ENCODE data around the gene WEE1.
"Not testable (repeated sequence)": the region's sequence is repeated elsewhere in the genome, so short reads cannot be mapped to it uniquely, and the experiment has no call there.

The WEE1 gene

DNA sequence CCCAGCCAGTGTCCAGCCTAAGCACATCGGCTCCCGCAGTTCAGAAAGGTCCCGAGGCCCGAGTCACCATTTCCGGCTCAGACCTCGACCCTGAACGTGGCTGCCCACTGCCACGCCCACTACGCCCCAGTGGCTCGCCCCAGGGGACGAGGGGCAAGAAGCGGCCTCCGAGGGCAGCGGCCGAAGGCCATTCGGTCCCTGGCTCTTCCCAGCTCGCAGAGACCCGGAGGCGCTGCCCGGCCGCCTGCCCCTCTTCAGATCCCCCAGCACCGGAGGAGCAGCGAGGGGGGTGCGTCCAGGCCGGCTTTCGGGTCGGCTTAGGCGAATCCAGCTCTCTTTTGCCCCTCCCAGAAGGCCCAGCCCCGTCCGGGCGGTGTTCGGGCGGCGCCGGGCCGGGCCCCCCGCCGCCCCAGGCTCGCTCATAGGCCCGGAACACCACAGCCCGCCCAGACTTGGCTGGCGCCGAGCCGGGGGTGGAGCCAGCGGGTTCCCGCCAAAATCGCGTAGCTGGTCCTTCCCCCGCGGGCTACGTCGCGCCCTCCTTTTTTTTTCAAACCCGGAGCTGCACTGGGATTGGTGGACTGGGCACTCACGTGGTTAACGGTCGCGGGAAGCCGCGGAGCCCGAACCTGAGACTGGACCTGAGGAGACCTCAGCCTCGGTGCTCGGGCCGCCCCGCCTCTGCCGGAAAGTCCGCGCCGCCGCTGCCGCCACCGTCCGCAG lies at the start of gene WEE1:
TSS of gene WEE1 (plus strand) at position 619 of the 723 bp plus-strand sequence. CDS start 264 bp downstream, outside the sequence.
- peak; percentile 88 to 94 (median 94) for DNase-seq (ENCODE audit: low read depth in 3 of 3)

- DNase-seq (ENCODE audit: low read depth in 3 of 3) = no peak
Observed at GRCh38 chr11:9524001-9524400, 49.5 kb upstream of the WEE1 start.

GRCh38 chr11:9525116-9525515 lies 48.4 kb upstream of the WEE1 start:
- DNase-seq (ENCODE audit: low read depth in 3 of 3) = no peak

DNA sequence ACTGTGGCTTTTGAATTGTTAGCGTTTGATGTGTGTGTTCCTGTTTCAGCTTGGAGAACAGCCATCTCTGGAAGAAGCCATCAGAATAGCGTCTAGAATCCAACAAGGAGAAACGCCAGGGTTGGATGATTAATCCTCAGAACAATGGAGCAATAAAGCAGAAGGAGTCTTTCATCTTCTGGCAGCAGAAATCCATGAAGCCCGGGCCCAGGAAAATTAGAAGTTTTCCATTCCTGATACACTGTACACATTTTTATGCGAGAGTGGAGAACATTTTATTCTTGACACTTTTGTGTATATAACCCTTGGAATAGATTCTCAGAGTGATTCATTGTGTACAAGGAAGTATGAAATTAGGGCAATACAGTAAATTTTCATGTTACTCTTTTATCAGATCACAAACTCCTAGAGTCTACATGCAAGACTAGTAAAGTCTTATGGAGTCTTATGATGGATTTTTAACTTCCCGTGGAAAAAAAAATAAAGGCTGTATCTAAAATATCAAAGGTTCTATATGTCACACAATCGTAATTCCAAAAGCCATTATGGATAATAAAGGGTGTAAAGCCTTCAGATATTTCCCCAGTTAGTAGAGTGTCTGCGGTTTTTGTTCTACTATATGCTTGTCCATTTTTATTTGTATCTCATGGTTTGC lies 45.9 kb upstream of the WEE1 start:
- DNase-seq (ENCODE audit: low read depth in 3 of 3) = no peak

DNA sequence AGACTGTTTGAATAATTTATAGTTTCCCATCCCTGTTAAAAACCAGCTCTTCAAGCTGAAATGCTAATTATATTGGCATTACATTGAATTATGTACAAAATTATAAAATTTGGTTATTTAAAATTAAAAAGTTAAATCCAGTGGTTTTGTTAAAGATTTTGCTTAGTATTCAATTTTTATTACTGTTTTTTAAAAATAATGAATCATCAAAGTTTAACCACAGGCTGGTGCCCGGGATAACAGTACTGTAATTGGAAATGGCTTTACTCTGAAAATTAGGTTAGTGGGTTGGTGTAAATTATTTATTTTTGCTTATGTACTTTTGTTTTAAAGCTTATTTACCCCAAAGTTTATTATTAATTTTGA lies 45.4 kb upstream of the WEE1 start:
- DNase-seq (ENCODE audit: low read depth in 3 of 3) = no peak

- DNase-seq (ENCODE audit: low read depth in 3 of 3) = no peak
Observed at GRCh38 chr11:9528573-9529333, 44.7 kb upstream of the WEE1 start.

GRCh38 chr11:9529334-9529650 lies 44.2 kb upstream of the WEE1 start:
- no peak for DNase-seq (ENCODE audit: low read depth in 3 of 3)

DNA sequence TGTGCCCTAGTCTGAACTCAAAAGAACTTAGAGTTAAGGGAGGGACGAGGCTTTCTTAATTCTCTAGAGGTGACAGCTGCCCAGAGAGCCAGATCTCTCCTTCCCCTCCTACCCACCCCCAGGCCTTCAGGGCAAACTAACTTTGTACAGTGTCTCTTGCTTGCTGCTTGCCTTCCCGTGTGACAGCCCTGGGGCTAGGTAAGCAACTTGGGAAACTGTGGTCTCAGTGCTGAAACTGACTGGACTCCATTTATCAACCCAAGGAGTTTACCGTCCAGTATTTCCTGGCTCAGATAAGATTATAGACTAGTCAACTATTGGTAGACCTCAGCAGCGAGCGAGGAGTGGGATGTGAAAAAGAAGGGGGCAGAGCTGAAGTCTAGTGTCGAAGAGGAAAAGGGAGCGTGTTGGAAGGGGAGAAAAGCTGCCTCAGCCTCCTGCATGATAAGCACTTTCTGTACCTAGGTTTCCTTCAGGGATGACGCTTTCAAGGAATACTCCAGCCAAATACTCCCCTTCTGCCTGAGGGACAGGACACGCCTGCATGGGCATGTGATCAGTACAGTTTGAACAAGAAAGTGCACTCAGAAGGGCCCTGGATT lies 43.3 kb upstream of the WEE1 start:
- DNase-seq (ENCODE audit: low read depth in 3 of 3) = no peak

DNA sequence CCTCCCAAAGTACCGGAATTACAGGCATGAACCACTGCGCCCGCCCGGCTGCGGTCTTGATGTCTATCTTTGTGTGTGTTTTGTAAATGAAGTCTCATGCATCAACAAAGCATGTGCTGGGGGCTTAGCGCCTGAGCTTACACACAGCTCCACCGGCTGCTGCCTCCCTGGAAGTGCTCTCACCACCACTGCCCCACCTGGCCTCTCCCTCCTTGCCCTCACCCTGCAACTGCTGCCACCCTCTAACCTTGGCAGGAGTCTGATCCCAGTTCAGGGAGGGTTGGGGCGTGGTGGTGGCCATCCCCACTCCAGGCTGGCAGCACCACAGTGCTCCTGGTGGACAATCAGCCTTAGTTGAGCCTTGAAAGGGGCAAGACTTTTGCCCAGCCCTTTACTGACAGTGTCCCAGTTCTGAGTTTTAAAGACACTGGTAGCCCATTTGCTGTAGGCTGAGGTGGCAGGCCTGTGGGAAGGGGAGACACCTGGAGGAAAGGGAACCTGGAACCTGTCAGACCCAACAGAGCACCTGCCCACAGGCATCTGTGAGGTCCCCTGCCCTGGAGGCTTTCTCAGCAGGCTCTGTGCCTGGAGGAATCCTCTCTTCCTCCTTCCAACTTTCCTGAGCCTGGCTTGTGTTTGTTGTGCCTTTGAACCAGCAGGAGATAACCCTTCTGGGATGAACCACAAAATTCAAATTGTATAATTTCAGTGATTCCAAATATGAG lies 42.4 kb upstream of the WEE1 start:
- DNase-seq (ENCODE audit: low read depth in 3 of 3) = no peak

DNA sequence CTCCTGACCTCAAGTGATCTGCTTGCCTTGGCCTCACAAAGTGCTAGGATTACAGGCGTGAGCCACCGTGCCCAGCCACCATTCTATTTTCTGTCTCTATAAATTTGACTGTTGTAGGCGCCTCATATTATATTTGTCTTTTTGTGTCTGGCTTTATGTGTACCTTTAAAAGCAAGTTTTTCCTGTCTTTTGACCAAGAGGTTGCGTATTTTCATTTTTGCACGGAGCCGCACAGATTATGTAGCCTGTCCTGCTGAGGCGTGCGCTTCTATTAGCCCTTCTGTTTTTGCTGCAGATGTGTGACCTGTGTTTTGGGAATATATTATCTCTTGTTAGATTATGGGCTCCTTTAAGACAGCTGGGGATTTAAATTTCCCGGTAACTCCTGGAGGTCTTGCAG lies 40.4 kb upstream of the WEE1 start:
- DNase-seq (ENCODE audit: low read depth in 3 of 3) = no peak

DNA sequence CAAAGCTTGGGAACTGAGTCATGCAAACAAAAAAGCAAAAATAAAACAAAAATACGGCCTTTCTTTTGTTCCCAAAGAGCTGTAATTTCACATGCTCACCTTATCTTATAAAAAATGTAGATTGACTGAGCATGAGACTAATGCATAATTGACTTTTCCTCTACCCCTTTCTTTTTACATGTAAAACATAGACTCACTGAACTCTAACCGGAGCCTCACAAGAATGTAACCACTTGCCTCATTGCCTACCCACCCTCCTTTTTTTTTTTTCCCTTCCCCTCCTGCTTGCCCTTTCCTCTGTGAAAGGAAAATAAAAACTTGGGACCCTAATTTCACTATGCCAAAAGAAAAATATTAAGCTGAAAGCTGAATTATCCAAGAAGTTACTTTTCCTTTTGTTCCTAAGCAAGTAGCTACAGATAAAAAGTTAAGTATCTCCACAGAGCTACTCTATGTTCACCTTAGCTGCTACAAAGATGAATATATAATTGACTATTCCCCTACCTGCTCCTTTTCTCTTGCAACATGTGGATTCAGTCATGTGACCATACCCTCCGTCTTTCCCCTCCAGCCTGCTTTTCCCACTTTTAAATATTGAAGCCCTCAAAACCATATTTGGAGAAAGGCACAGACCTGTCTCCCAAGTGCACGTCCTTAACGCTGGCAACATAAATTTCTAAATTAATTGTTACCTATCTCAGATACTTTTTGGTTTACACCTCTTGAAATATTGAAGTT lies 39.6 kb upstream of the WEE1 start:
- no peak for DNase-seq (ENCODE audit: low read depth in 3 of 3)

DNA sequence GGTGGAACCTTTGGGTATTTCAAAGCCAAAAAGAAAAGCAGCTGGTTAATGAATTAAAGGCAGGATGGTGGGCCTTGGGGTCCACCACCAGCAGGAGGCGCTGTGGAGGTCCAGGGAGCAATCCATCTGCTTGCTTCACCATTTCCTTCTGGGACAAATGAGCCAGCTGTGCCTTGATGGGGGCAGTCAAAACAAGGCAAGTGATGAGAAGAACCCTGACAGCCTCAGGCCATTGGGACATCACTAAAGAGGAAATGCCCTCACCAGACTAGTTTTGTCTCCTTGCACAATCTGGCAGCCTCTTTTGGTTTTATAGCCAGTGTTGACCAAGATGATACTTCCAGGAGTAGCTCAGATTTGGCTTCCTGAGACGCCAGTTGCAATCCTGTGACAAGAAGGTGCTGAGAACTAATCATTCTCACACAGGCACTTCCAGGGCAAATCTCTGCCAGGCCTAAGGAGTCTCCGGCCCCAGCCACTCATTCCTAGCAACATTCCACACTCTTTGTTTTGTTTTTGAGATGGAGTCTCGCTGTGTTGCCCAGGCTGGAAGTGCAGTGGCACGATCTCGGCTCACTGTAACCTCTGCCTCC lies 38.2 kb upstream of the WEE1 start:
- peak; percentile 54 to 78 (median 72) for DNase-seq (ENCODE audit: low read depth in 3 of 3)

GRCh38 chr11:9538548-9538947 lies 34.9 kb upstream of the WEE1 start:
- DNase-seq (ENCODE audit: low read depth in 3 of 3) = no peak

DNA sequence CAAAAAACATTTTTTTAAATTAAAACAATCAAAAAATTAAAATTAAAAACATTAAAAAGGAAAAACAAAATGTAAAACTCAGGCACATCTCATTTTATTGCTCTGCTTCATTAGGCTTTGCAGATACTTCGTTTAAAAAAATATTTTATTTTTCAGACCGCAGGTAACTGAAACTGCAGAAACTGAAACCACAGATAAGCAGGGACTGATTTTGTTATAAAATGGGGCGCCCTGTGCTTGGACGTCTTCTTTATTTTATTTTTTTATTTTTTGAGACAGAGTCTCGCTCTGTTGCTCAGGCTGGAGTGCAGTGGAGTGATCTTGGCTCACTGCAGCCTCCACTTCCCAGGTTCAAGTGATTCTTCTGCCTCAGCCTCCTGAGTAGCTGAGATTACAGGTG lies 24.3 kb upstream of the WEE1 start:
- not testable (repeated sequence) for DNase-seq (ENCODE audit: low read depth in 3 of 3)

GRCh38 chr11:9550191-9550628 lies 23.3 kb upstream of the WEE1 start:
- DNase-seq (ENCODE audit: low read depth in 3 of 3) = no peak

- DNase-seq (ENCODE audit: low read depth in 3 of 3) = no peak
Observed at GRCh38 chr11:9561279-9561982, 12.0 kb upstream of the WEE1 start.

DNA sequence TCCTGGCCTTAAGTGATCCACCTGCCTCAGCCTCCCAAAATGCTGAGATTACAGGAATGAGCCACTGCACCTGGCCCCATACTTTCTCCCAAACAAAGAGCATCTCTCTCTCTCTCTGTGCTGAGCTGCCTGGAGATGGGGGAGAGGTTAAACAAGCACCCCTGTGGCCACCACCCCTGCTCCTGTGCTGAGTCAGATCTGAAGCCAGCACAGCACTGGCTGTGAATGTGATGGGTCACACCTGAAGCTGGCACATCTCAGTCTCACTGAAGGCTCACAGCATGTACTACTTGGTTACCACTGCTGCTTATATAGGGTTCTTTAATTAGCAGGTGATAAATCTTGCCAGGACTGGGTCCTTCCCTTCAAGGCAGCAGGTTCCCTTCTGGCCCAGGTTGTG lies 10.8 kb upstream of the WEE1 start:
- no peak for DNase-seq (ENCODE audit: low read depth in 3 of 3)

- no peak for DNase-seq (ENCODE audit: low read depth in 3 of 3)
Observed at GRCh38 chr11:9563196-9563730, 10.2 kb upstream of the WEE1 start.

GRCh38 chr11:9565822-9566560 lies 7.5 kb upstream of the WEE1 start:
- DNase-seq (ENCODE audit: low read depth in 3 of 3) = peak in 1 of 3 experiments; percentile 31

All from stimulated activated CD4-positive, alpha-beta T cell treated with anti-CD3 and anti-CD28 coated beads, TNF-alpha, amount 100 ng/mL, for 4 hours (primary cell).